WTC11 (cell line): ENCODE measurements around the gene PABPC3. TPM values are rescaled to one million over a fixed set of nuclear protein-coding genes. Genes with fewer than 3 reads are reported as not detected.

Experiments used
- ATAC-seq: fragments of 200-7000 bp; cut with Tn5 transposase; 2 replicates; pipeline ENCODE4 v1.10.0; 2021; ENCODE audit warnings: mild to moderate bottlenecking, moderate library complexity
- CTCF ChIA-PET: fragments of 300-600 bp; sonication (Branson Sonifier 250); formaldehyde crosslinking; loops from one replicate; lab custom pipeline; 2021; ENCODE audit warnings: antibody characterized with exemption; lab: Charles Lee
- POLR2A ChIA-PET: fragments of 350-600 bp; sonication (Branson Sonifier 250); formaldehyde crosslinking; loops from one replicate; lab custom pipeline; 2021; ENCODE audit warnings: antibody characterized with exemption; lab: Charles Lee
- DNase-seq: peaks from one replicate; pipeline ENCODE4 v3.0.0; 2021; ENCODE audit warnings: low spot score
- H3K27ac Mint-ChIP-seq: 2 replicates; pipeline ENCODE4 v1.8.0; 2021; ENCODE audit warnings: mixed read lengths
- H3K27me3 Mint-ChIP-seq: 2 replicates; pipeline ENCODE4 v1.8.0; 2021; ENCODE audit warnings: low read depth, mild to moderate bottlenecking, moderate library complexity, mixed read lengths
- H3K36me3 Mint-ChIP-seq: 2 replicates; pipeline ENCODE4 v1.8.0; 2021; ENCODE audit warnings: mixed read lengths
- H3K4me1 Mint-ChIP-seq: 2 replicates; pipeline ENCODE4 v1.8.0; 2022; ENCODE audit warnings: mixed read lengths
- H3K4me3 Mint-ChIP-seq: 2 replicates; pipeline ENCODE4 v1.8.0; 2021; ENCODE audit warnings: mild to moderate bottlenecking, moderate library complexity, mixed read lengths
- H3K9me3 Mint-ChIP-seq: 2 replicates; pipeline ENCODE4 v1.8.0; 2021; ENCODE audit warnings: mixed read lengths
- CBFB ChIP-seq: sonication (generic); formaldehyde crosslinking; IDR thresholded peaks from 2 replicates; pipeline ENCODE4 v1.8.1; 2022; ENCODE audit warnings: mild to moderate bottlenecking, low read depth, missing genetic modification reagents
- CREB1 ChIP-seq: sonication (generic); formaldehyde crosslinking; IDR thresholded peaks from 2 replicates; pipeline ENCODE4 v1.8.0; 2023; ENCODE audit warnings: mild to moderate bottlenecking, missing genetic modification reagents
- CREM ChIP-seq: sonication (generic); formaldehyde crosslinking; IDR thresholded peaks from 2 replicates; pipeline ENCODE4 v1.8.1; 2022; ENCODE audit warnings: mild to moderate bottlenecking, missing genetic modification reagents, moderate library complexity
- EMX1 ChIP-seq: fragments of 250-450 bp; sonication (Bioruptor Pico); IDR thresholded peaks from 2 replicates; pipeline ENCODE4 v1.8.0; 2021; ENCODE audit warnings: mild to moderate bottlenecking
- FOXP1 ChIP-seq: sonication (generic); formaldehyde crosslinking; IDR thresholded peaks from 2 replicates; pipeline ENCODE4 v1.8.0; 2022; ENCODE audit warnings: missing genetic modification reagents, mild to moderate bottlenecking, moderate library complexity, borderline replicate concordance
- GABPB1 ChIP-seq: sonication (generic); formaldehyde crosslinking; IDR thresholded peaks from 2 replicates; pipeline ENCODE4 v1.8.1; 2023; ENCODE audit warnings: mild to moderate bottlenecking, missing genetic modification reagents
- GRHL2 ChIP-seq: fragments of 250-450 bp; sonication (Bioruptor Pico); IDR thresholded peaks from 2 replicates; pipeline ENCODE4 v1.8.0; 2022; ENCODE audit warnings: mild to moderate bottlenecking, moderate library complexity; ENCODE audit not compliant: insufficient replicate concordance, severe bottlenecking
- MYBL2 ChIP-seq: sonication (generic); formaldehyde crosslinking; IDR thresholded peaks from 2 replicates; pipeline ENCODE4 v1.8.1; 2023; ENCODE audit warnings: mild to moderate bottlenecking, moderate library complexity, missing genetic modification reagents
- NFYB ChIP-seq: sonication (generic); formaldehyde crosslinking; conservative IDR thresholded peaks from 2 replicates; pipeline ENCODE4 v1.8.0; 2022; ENCODE audit warnings: low read depth, missing genetic modification reagents
- OVOL2 ChIP-seq: fragments of 250-450 bp; sonication (Bioruptor Pico); IDR thresholded peaks from 2 replicates; pipeline ENCODE4 v1.9.0; 2021; ENCODE audit warnings: mild to moderate bottlenecking, borderline replicate concordance
- RELA ChIP-seq: sonication (generic); formaldehyde crosslinking; IDR thresholded peaks from 2 replicates; pipeline ENCODE4 v1.8.1; 2022; ENCODE audit warnings: missing genetic modification reagents, mild to moderate bottlenecking, borderline replicate concordance
- SMAD4 ChIP-seq: sonication (generic); formaldehyde crosslinking; IDR thresholded peaks from 2 replicates; pipeline ENCODE4 v1.8.0; 2022; ENCODE audit warnings: mild to moderate bottlenecking, missing genetic modification reagents
- SP1 ChIP-seq: sonication (generic); formaldehyde crosslinking; conservative IDR thresholded peaks from 2 replicates; pipeline ENCODE4 v1.8.1; 2022; ENCODE audit warnings: missing genetic modification reagents
- TCF7 ChIP-seq: sonication (generic); formaldehyde crosslinking; IDR thresholded peaks from 2 replicates; pipeline ENCODE4 v1.8.0; 2022; ENCODE audit warnings: mild to moderate bottlenecking, low read depth, missing genetic modification reagents, moderate library complexity
- ZNF138 ChIP-seq: sonication (generic); formaldehyde crosslinking; conservative IDR thresholded peaks from 2 replicates; pipeline ENCODE4 v1.8.1; 2022; ENCODE audit warnings: mild to moderate bottlenecking, moderate library complexity, missing genetic modification reagents
- ZNF232 ChIP-seq: sonication (generic); formaldehyde crosslinking; IDR thresholded peaks from 2 replicates; pipeline ENCODE4 v1.8.0; 2022; ENCODE audit warnings: mild to moderate bottlenecking, missing genetic modification reagents
- ZNF317 ChIP-seq: sonication (generic); formaldehyde crosslinking; IDR thresholded peaks from 2 replicates; pipeline ENCODE4 v1.8.1; 2023; ENCODE audit warnings: low read depth, mild to moderate bottlenecking, moderate library complexity, missing genetic modification reagents, borderline replicate concordance
- ZNF416 ChIP-seq: fragments of 250-450 bp; sonication (Bioruptor Pico); IDR thresholded peaks from 2 replicates; pipeline ENCODE4 v1.9.0; 2021; ENCODE audit warnings: mild to moderate bottlenecking, inconsistent platforms
- total RNA-seq: library from RNA; stranded (reverse); gene quantifications from 3 replicates; pipeline ENCODE4 v1.2.3, GENCODE V29; 2021
- TF ChIP-seq, protein P1 (sequence below): sonication (generic); formaldehyde crosslinking; IDR thresholded peaks from 2 replicates; pipeline ENCODE4 v1.8.1; 2023; ENCODE audit warnings: mild to moderate bottlenecking, missing genetic modification reagents, moderate library complexity
- TF ChIP-seq, protein P2 (sequence below): sonication (generic); formaldehyde crosslinking; IDR thresholded peaks from 2 replicates; pipeline ENCODE4 v1.8.1; 2023; ENCODE audit warnings: mild to moderate bottlenecking, missing genetic modification reagents
- TF ChIP-seq, protein P3 (sequence below): fragments of 250-450 bp; sonication (Bioruptor Pico); IDR thresholded peaks from 2 replicates; pipeline ENCODE4 v1.9.0; 2021; ENCODE audit warnings: moderate library complexity, mild to moderate bottlenecking, inconsistent platforms, borderline replicate concordance
- TF ChIP-seq, protein P4 (sequence below): sonication (generic); formaldehyde crosslinking; IDR thresholded peaks from 2 replicates; pipeline ENCODE4 v1.8.0; 2023; ENCODE audit warnings: missing genetic modification reagents, mild to moderate bottlenecking, borderline replicate concordance
- TF ChIP-seq, protein P5 (sequence below): fragments of 250-450 bp; sonication (Bioruptor Pico); conservative IDR thresholded peaks from 2 replicates; pipeline ENCODE4 v1.9.0; 2021; ENCODE audit warnings: mild to moderate bottlenecking

The PABPC3 gene
- total RNA-seq, 1 experiment from 2014 or later: 0.35 TPM

DNA sequence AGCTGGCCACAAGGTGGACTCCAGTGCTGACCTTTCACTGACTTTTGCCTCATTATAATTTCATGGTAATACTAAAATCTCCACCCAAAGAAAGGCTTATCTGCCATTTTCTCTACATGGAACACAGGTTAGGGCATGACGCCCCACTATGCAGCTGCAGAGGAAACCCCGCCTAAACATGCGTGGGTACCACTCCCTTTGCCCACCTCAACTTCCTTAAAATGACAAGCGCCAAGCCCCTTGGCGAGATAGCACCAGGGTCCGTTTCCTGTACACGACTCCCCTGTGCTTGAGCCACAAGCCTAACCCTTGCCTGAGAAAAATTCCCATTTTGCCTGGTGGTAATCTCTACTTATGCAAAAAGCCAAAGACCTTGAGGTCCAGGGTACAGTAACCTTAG is 36.0 kb upstream of the PABPC3 start:
- H3K4me1 Mint-ChIP-seq: peaks cover 8% of the 10 kb centered on the region
- TF ChIP-seq, protein P1, sequence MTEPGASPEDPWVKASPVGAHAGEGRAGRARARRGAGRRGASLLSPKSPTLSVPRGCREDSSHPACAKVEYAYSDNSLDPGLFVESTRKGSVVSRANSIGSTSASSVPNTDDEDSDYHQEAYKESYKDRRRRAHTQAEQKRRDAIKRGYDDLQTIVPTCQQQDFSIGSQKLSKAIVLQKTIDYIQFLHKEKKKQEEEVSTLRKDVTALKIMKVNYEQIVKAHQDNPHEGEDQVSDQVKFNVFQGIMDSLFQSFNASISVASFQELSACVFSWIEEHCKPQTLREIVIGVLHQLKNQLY: no peak
- TF ChIP-seq GRHL2 (CRISPR knock-in tag) (no peak), NFYB (CRISPR knock-in tag) (no peak), ZNF416 (CRISPR knock-in tag) (no peak), CREM (CRISPR knock-in tag) (no peak)
- TF ChIP-seq, protein P2, sequence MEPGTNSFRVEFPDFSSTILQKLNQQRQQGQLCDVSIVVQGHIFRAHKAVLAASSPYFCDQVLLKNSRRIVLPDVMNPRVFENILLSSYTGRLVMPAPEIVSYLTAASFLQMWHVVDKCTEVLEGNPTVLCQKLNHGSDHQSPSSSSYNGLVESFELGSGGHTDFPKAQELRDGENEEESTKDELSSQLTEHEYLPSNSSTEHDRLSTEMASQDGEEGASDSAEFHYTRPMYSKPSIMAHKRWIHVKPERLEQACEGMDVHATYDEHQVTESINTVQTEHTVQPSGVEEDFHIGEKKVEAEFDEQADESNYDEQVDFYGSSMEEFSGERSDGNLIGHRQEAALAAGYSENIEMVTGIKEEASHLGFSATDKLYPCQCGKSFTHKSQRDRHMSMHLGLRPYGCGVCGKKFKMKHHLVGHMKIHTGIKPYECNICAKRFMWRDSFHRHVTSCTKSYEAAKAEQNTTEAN (CRISPR knock-in tag): no peak
- peaks cover 49% of the 10 kb centered on the region for H3K9me3 Mint-ChIP-seq
- ChIA-PET POLR2A (no interaction called here), CTCF (interaction anchor here (1.4 kb wide), 1 partner anchor 54 kb away, joined by 4 read pairs; no protein-coding TSS in a partner anchor)
- peaks cover 26% of the 10 kb centered on the region for H3K36me3 Mint-ChIP-seq
- H3K27ac Mint-ChIP-seq: no peak overlapping the region
- no peak for DNase-seq
- peaks cover 5% of the 10 kb centered on the region; the same call in 1 of the 2 replicates for H3K27me3 Mint-ChIP-seq
- no peak overlapping the region for H3K4me3 Mint-ChIP-seq
- ATAC-seq: no peak

DNA sequence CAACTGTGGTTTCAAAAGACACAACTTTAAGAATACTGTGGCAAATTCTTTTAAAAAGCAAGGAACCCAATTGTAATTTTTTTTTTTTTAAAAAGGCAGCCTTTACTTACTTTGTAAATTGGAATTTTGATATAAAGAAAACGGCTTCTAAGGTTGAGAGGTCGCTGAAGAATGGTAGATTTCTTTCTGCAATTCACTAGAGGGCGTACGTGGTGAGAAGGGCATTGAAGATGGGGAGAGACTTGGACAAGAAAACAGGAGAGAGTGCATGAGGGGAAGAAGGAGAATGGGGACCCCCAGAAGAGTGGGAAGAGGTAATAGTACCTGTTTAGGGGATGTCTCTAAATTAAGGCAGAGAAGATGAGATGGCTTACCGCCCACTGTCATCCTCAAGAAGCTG is 33.5 kb upstream of the PABPC3 start:
- no peak for DNase-seq

More for the DNA sequence above, 33.5 kb upstream of the PABPC3 start:
- H3K27me3 Mint-ChIP-seq: peaks cover 5% of the 10 kb centered on the region; the same call in 1 of the 2 replicates
- no peak for ATAC-seq
- H3K4me3 Mint-ChIP-seq: no peak overlapping the region
- no peak overlapping the region for H3K27ac Mint-ChIP-seq
- H3K4me1 Mint-ChIP-seq: peaks cover 30% of the 10 kb centered on the region
- ChIA-PET POLR2A (no interaction called here), CTCF (interaction anchor here (0.7 to 2.8 kb wide), 3 partner anchors 52 to 320 kb away, joined by 3 to 7 read pairs (median 3); no protein-coding TSS in a partner anchor)
- peaks cover 26% of the 10 kb centered on the region for H3K36me3 Mint-ChIP-seq
- H3K9me3 Mint-ChIP-seq: peaks cover 54% of the 10 kb centered on the region
- TF ChIP-seq SP1 (CRISPR knock-in tag) (no peak), RELA (no peak), CBFB (CRISPR knock-in tag) (no peak), GABPB1 (CRISPR knock-in tag) (no peak), FOXP1 (CRISPR knock-in tag) (no peak), ZNF138 (CRISPR knock-in tag) (no peak), SMAD4 (no peak), EMX1 (no peak), ZNF317 (CRISPR knock-in tag) (no peak), ZNF232 (CRISPR knock-in tag) (no peak), TCF7 (no peak), MYBL2 (CRISPR knock-in tag) (no peak), CREB1 (CRISPR knock-in tag) (no peak), OVOL2 (no peak)
- TF ChIP-seq, protein P3, sequence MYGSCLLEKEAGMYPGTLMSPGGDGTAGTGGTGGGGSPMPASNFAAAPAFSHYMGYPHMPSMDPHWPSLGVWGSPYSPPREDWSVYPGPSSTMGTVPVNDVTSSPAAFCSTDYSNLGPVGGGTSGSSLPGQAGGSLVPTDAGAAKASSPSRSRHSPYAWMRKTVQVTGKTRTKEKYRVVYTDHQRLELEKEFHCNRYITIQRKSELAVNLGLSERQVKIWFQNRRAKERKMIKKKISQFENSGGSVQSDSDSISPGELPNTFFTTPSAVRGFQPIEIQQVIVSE (CRISPR knock-in tag): no peak
- TF ChIP-seq, protein P4, sequence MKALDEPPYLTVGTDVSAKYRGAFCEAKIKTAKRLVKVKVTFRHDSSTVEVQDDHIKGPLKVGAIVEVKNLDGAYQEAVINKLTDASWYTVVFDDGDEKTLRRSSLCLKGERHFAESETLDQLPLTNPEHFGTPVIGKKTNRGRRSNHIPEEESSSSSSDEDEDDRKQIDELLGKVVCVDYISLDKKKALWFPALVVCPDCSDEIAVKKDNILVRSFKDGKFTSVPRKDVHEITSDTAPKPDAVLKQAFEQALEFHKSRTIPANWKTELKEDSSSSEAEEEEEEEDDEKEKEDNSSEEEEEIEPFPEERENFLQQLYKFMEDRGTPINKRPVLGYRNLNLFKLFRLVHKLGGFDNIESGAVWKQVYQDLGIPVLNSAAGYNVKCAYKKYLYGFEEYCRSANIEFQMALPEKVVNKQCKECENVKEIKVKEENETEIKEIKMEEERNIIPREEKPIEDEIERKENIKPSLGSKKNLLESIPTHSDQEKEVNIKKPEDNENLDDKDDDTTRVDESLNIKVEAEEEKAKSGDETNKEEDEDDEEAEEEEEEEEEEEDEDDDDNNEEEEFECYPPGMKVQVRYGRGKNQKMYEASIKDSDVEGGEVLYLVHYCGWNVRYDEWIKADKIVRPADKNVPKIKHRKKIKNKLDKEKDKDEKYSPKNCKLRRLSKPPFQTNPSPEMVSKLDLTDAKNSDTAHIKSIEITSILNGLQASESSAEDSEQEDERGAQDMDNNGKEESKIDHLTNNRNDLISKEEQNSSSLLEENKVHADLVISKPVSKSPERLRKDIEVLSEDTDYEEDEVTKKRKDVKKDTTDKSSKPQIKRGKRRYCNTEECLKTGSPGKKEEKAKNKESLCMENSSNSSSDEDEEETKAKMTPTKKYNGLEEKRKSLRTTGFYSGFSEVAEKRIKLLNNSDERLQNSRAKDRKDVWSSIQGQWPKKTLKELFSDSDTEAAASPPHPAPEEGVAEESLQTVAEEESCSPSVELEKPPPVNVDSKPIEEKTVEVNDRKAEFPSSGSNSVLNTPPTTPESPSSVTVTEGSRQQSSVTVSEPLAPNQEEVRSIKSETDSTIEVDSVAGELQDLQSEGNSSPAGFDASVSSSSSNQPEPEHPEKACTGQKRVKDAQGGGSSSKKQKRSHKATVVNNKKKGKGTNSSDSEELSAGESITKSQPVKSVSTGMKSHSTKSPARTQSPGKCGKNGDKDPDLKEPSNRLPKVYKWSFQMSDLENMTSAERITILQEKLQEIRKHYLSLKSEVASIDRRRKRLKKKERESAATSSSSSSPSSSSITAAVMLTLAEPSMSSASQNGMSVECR (CRISPR knock-in tag): no peak
- TF ChIP-seq, protein P5, sequence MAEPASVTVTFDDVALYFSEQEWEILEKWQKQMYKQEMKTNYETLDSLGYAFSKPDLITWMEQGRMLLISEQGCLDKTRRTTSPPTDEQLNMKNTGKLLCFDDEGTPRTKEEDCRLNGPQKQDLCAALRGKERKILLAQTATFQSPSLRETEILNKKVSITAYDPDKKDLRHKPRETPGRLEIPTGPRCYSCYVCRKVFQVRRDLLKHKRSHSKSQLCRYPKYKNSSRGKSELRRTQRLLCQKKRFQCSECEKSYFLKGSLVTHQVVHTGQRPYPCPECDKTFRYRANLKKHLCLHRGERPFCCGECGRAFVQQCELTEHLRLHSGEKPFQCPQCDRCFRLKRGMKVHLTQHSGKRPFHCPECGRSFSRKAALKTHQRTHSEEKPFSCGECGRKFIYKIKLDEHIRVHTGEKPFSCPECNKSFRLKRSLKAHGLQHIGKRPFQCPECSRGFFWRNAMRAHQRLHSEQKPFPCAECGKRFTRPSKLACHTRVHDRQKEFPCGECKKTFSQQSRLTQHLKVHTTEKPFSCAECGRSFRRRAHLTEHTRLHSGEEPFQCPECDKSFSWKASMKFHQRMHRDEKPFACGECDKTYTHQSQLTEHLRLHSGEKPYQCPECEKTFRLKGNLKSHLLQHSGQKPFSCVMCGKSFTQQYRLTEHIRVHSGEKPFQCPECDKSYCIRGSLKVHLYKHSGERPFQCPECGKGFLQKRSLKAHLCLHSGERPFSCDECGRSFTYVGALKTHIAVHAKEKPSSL (CRISPR knock-in tag): no peak
